Measurements from ENCODE around the gene PITRM1.

GRCh38 chr10:3215153-3215775 is 42.7 kb upstream of the PITRM1 start:
- TF ChIP-seq CTCF (IDR thresholded peaks at IDR 0.05 in 4 of 5, conservative IDR thresholded peaks at IDR 0.05 in 1 of 5) (no peak), POLR2A (IDR thresholded peaks at IDR 0.05) (no peak)
